Erythroblast (primary cell): Measurements from ENCODE around the gene MAP7.

Source experiments
- GATA1 ChIP-seq: IDR thresholded peaks from 2 replicates; pipeline ENCODE4 v1.6.1; 2011; ENCODE audit warnings: low read depth, mild to moderate bottlenecking, control low read depth, low read length, moderate library complexity
- POLR2A ChIP-seq: IDR thresholded peaks from 2 replicates; pipeline ENCODE4 v1.6.1; 2011; ENCODE audit warnings: mild to moderate bottlenecking, low read length

- TF ChIP-seq POLR2A: no peak
- no peak for TF ChIP-seq GATA1
Measured at GRCh38 chr6:136307351-136307750, 242.9 kb downstream of the MAP7 start.
